GM13977 (cell line): ENCODE measurements around the gene LMBRD2.

Source experiments
- DNase-seq: peaks from one replicate; pipeline ENCODE4 v3.0.0; 2012; ENCODE audit warnings: low spot score
- in situ Hi-C: fragments of 300-500 bp; cut with MboI; formaldehyde crosslinking; loops from one replicate; pipeline ENCODE4 v1.12.0; 2022; ENCODE audit warnings: low sequenced_read_pairs, low pct_unique_long_range_greater_than_20kb, mixed read lengths, inconsistent platforms; ENCODE audit not compliant: unreplicated experiment
- TF ChIP-seq, protein P1 (sequence below): IDR thresholded peaks from 2 replicates; pipeline ENCODE4 v1.5.1; 2012; ENCODE audit warnings: mild to moderate bottlenecking, control low read depth; ENCODE audit not compliant: insufficient read depth; ENCODE audit errors: extremely low read depth, missing control alignments

LMBRD2 gene

DNA sequence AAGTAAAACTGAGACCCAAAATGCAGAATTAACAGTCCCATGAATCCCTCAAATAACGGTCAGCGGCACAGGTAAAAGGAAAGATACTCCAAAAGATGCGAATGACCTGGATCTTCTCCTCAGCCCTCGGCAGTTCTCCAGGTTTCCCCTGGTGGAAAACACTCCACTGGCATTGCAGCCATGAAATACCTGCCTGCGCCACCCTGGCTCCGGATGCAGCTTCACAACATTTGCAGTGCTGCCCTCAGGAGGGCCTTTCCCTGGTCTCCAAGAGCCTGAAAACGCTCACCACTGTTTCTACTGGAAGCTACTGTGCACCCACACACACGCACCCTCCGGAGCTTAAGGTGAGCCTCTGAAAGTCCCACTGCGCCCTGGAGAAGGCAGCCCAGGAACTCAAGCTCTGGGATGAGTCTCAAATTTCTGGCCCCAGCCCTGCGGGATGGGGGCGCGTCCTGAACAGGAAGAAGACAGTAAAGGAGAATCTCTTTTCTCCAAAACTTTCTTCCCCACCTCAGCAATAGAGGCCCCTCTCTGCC lies 85.6 kb downstream of the LMBRD2 start:
- TF ChIP-seq, protein P1, sequence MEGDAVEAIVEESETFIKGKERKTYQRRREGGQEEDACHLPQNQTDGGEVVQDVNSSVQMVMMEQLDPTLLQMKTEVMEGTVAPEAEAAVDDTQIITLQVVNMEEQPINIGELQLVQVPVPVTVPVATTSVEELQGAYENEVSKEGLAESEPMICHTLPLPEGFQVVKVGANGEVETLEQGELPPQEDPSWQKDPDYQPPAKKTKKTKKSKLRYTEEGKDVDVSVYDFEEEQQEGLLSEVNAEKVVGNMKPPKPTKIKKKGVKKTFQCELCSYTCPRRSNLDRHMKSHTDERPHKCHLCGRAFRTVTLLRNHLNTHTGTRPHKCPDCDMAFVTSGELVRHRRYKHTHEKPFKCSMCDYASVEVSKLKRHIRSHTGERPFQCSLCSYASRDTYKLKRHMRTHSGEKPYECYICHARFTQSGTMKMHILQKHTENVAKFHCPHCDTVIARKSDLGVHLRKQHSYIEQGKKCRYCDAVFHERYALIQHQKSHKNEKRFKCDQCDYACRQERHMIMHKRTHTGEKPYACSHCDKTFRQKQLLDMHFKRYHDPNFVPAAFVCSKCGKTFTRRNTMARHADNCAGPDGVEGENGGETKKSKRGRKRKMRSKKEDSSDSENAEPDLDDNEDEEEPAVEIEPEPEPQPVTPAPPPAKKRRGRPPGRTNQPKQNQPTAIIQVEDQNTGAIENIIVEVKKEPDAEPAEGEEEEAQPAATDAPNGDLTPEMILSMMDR, result no peak
- in situ Hi-C loops, result no loop called here
- no peak for DNase-seq

DNA sequence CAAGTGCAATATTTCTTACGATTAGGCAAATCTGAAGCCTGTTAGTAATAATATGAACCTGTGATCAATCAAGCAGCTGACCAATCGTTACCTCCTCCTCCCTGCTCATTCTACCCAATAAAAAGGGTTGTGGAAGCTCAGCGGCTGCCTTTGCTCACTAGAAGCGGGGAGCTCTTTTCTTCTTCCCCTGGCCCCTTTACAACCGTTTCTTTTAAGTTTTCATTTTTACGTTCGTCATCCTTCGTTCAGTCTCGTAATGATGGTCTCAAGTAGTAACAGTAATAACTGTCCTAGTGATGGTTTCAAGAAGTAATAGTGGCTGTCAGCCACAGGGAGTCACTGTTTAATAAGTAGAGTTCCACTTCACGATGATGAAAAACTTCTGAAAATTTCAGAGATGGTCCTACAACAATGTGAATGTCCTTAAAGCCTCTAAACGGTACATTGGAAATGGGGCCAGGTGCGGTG lies 91.2 kb downstream of the LMBRD2 start:
- TF ChIP-seq, protein P1, result no peak
- in situ Hi-C loops, result no loop called here
- DNase-seq, result no peak

DNA sequence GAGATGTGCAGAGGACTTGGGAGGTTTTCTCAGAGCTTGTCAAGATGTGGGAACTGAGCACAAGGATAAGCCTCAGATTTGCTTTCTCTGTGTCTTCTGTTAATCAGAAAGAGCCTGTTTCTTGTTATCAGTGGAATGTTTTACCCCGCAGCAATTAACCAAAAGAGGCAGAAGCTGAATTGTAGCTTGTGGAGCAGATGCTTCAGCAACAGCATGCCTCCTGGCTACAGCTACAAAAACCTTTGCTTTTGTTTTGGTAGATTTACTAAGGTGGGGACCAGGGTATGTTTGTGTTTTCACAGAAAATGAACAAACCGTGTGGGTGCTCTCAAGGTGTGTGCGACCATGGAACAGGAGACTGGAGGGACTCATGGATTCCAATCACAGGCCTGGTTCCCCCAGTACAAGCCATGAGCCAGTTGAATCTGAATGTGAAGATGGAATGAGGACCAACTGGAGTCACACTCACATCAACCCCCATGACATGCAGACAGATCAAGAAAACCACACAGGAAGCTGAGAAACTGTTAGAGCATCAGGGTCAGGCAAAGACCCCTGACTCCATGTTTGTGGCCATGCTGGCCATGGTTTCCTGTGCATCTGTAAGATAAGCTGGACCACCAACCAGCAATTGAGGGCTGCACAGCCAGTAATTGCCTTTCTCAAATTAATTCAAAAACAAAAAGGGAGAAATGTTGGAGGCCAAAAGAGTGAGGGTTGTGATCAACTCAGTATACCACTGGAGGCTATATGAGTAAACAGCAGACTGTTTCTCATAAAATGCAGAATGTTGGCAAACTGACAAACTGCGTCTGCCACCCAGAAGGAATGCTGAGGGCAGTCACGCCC lies 91.9 kb downstream of the LMBRD2 start:
- TF ChIP-seq, protein P1, result no peak
- DNase-seq, result no peak

DNA sequence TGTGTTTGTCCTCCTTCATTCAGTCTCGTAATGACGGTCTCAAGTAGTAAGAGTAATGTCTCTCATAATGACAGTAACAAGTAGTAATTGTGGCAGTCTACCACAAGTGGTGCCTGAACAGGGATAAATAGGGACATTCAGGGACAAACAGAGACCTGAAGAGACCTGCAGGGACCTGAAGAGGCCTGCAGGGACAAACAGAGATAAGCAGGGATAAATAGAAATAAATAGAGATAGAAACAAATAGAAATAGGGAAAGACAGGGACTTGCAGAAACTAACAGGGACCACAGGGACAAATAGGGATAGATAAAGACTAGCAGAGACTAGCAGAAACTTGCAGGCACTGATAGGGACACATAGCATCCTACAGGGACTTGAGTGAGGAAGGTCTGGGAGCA lies 92.9 kb downstream of the LMBRD2 start:
- TF ChIP-seq, protein P1, result no peak

More for the DNA sequence above, 91.9 kb downstream of the LMBRD2 start:
- in situ Hi-C loops, result no loop called here

DNA sequence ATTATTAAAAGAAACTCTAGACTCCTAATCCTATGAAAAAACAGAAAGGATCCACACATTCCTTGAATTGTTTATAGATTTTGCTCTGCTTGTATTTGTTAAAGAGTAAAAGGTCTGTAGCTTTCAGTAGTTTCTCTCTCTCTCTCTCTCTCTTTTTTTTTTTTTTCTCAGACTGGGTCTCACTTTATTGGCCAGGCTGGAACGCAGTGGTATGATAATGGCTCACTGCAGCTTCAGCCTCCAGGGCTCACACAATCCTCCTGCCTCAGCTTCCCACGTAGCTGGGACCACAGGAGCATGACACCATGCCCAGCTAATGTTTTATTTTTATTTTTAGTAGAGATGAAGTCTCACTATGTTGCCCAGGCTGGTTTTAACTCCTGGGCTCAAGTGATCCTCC lies 94.3 kb downstream of the LMBRD2 start:
- TF ChIP-seq, protein P1, result no peak
- DNase-seq, result no peak
- in situ Hi-C loops, result no loop called here

More for the DNA sequence above, 92.9 kb downstream of the LMBRD2 start:
- DNase-seq, result no peak
- in situ Hi-C loops, result no loop called here

DNA sequence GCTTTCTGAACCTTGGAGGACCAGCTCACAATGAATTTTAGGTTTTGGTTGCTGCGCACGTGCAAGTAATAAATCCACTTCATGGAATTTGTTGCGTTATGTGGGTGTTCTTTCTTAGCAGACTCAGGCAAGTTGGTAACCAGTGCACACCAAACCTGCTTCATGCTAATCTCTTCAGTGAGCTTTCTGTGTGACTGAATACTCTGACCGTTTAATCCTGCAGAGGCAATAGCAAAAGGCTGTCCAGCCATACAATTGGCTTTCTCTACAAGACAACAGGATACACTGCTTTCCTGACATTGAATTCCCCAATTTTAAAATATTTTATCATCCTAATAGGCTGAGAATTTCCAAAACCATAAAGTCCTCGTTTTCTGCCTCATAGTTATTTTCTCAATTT lies 95.3 kb downstream of the LMBRD2 start:
- in situ Hi-C loops, result no loop called here
- TF ChIP-seq, protein P1, result no peak
- DNase-seq, result no peak
